Measurements from ENCODE around the gene LHPP.

- TF ChIP-seq CTCF (IDR thresholded peaks at IDR 0.05) (no peak), POLR2A (IDR thresholded peaks at IDR 0.05) (no peak)
Observed at GRCh38 chr10:124527874-124528395, 66.3 kb downstream of the LHPP start.

All from Peyer's patch (tissue), 4 donors.